GM18508 (cell line): ENCODE data around the gene GPS1.

Experiments used
- ATAC-seq: cut with Tn5 transposase; IDR thresholded peaks from one replicate; pipeline ENCODE4 v1.9.1; 2021; ENCODE audit warnings: moderate number of reproducible peaks; ENCODE audit not compliant: insufficient read depth, unreplicated experiment

GPS1 gene

GRCh38 chr17:82073446-82073845, 21.7 kb downstream of the GPS1 start:
- ATAC-seq: no peak

DNA sequence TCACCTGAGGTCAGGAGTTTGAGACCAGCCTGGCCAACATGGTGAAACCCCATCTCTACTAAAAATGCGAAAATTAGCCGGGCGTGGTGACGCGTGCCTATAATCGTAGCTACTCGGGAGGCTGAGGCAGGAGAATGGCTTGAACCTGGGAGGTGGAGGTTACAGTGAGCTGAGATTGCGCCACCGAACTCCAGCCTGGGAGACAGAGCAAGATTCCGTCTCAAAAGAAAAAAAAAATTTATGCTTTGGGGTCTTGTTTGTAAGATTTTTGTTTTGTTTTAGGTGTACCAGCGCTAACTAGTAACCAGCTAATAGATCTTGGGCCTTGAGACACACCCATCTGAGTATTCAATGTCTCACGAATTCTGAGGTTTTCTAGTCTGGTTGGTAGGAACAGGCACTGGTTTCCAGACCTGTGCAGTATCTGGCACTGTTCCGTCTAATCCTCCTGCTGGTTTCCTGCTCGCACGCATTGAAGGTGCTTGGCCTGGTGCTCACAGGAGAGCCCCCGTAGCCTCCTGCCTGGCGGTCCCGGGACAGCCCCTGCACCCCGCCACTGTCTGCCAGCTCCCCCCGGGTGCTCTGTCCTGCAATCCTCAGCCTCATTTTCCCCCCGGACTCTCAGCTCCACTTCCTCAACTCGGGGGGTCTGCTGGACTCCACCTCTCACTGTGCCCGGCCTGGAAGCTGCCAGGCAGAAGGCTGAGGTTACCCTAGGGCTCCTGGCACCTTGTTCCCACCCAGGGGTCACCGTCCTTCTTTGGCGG, 24.5 kb downstream of the GPS1 start:
- no peak for ATAC-seq

- ATAC-seq: no peak
These were observed 25.3 kb downstream of the GPS1 start for GRCh38 chr17:82076785-82077591.

DNA sequence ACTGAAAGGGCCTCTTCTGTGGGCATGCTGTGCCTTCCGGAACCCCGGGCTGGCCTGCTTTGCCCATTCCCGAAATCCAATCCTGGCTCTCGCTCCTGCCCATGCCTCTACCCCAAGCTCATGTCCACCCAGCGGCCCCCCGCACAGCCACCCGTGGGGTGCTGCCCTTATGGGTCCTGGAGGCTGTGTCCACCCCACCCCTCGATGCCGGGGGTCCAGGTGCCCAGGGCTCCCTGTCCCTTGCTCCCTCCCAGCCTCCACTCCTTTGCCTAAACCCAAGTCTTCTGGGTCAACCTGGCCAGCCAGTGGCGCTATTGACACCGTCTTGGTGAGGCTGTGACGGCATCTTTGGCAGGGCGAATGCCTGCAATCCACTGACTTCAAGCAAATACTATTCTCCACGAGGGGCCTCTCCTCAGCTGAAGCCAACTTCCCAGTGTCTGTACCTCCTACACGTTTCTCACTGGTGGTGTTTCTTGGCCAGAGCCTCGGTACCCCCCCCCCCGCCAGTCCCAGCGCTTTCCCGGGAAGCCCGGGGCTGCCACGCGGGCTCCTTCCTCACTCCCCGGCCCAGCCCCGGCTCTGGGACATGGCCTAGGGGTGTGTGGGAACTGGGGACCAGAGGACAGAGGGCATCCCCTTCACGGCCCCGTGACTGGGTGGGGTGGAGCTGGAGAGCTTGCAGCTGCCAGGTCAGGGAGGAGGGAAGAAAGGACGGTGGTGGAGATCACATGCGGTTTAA, 26.1 kb downstream of the GPS1 start:
- no peak for ATAC-seq

GRCh38 chr17:82078433-82078832, 26.7 kb downstream of the GPS1 start:
- no peak for ATAC-seq

DNA sequence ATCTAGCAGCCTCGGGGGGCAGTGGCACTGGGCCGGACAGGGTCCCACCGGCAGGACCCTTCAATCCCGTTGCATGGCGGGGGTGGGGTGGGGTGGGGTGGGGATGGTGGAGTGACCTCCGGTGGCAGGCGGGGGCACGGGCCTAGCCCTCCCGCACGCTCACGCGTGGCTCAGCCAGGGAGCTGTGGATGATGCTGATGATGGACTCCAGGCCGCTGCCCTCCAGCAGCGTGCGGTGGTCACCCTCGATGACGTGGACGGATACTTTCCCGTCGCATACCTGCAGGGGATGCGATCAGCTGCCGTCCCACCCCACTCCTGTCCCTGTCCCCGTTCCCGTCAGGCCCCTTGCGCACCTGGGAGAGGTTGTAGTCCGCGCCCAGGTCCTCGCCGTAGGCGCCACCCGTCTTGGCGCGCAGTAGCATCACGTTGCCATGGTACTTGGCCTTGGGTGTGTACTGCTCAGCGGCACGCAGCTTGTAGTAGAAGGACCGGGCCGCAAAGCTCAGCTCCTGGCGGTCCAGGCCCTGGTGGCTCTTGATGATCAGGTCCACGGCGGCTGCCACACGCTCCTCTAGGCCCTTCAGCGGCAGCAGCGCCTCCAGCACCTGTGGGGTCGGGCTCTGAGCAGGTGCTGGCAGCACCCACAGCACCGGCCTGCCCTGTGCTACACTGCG, 27.4 kb downstream of the GPS1 start:
- ATAC-seq: no peak

DNA sequence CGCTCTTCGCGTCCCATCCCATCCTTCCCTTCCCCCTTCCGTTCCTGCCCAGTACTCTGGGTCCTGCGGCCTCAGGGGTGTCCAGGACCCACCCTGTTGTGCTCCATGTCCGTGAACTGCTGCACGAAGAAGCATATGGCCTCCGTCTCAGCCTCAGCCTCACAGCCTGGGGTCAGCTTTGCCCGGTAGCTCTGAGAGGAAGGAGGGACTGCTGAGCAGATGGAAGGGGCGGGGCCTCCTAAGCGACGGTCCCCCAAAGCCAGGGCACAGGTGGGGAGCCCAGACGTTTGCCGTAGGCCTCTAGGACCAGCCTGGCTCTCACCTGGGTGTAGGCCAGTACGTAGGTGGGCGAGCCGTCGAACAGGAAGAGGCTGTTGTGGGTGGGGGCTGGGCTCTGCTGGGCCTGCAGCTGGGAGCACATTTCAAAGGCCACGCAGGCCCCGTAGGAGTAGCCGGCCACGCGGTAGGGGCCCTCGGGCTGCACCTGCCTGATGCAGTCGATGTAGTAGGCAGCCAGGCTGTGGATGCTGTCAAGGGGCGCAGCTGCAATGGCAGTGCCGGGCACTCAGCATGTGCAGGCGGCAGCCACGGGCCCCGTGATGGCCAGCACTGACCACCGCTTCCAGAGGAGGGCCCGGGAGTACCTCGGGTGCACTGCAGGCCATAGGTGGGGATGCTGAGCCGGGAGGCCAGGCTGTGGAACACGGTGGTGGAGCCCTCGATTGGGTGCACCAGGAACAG, 28.5 kb downstream of the GPS1 start:
- no peak for ATAC-seq

DNA sequence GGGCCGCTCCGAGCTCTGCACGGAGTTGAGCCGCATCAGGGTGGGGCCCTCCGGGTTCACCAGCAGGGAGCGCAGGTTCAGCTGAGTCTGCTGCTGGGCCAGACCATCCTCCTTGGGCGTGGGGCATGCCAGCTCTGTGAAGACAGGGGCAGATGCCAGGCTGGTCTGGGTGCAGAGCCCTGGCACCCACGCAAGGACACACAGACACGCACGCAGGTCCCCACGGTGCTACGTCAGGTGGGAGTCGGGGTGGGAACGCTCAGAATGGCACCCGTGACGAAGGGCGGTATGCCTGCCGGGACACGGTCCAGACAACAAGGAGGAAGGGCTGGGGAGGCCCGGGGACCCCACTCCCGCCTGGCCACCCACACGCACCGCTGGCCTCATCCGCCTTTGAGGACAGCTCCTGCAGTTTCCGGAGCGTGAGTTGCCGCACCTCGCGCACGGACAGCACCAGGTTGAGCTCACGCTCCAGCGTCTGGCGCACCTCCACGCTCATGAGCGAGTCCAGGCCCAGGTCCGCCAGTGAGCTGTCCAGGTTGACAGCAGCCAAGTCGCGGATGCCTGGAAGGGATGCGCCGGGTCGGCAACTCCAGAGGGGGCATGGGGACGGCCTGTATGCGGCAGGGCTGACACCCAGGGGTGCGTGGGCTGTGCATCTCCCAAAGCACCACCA, 29.2 kb downstream of the GPS1 start:
- ATAC-seq: no peak

- no peak for ATAC-seq
These were observed 29.8 kb downstream of the GPS1 start for GRCh38 chr17:82081546-82081945.

GRCh38 chr17:82081966-82082365, 30.3 kb downstream of the GPS1 start:
- no peak for ATAC-seq

GRCh38 chr17:82082456-82082855, 30.8 kb downstream of the GPS1 start:
- ATAC-seq: no peak

- no peak for ATAC-seq
These were observed 31.3 kb downstream of the GPS1 start for GRCh38 chr17:82083009-82083408.

- ATAC-seq: no peak
These were observed 32.0 kb downstream of the GPS1 start for GRCh38 chr17:82083533-82084359.

DNA sequence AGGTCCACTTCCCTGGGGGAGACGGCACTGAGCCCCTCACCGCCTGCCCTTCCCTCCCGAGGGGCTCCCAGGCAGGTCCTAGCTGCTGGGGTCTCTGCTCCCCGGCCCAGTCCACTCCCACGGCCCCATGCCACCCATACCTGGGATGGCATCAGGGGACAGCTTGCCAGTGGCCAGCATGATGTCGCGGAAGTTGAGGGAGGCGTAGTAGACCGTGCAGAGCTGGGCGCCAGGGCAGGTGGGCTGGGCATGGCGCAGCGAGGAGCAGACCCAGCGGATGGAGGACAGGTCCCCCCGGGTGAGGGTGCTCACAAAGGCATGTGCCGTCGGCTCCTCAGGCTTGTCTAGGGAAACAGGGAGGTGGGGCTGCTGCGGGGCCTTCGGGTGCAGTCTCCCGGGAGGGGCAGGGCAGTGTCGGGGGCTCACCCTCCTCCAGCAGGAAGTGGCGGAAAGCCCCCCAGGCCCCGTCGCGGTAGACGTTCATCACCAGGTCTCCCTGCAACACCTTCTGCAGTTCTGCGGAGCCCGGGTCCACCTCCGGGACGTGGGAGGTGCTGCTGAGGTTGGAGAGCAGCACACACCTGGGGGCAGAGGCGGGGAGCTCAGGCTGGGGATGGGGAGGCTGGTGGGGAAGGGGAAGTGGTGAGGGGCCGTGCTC, 32.8 kb downstream of the GPS1 start:
- ATAC-seq: no peak

DNA sequence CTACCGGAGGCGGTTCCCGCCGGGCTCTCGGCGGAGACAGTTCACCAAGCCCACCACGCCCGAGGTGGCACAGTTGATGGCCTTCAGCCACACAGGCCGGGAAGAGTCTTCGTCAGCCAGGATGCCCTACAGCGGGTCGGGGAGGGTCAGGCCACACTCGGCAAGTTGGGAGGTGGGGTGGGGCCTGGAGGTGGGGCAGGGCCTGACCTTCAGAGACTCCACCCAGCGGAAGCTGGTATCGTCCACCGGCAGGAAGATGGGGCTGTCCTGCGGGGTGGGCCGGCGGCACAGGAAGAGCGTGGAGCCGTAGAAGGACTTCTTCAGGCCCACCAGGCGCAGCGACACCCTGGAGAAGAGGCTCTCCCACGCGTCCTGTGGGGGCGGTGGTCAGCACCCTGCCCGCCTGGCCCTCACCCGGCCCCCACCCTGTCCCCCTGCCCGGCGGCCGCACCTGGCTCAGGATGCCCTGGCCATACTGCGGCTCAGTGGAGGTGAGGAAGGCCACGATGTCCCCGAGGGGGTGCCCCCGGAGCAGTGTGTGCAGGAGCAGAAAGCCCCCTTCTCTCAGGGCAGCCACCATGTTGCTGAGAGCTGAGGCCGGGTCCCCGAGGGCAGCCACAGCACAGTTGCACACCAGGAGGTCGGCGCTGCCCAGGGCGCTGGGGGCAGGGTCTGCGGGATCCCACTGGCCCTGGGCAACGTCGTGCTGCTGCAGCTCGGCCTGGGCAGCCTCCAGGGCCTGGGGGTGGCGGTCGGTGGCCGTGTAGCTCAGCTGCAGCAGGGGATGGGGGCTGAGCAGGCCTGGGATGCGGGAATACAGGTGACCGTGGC, 33.5 kb downstream of the GPS1 start:
- ATAC-seq: no peak

DNA sequence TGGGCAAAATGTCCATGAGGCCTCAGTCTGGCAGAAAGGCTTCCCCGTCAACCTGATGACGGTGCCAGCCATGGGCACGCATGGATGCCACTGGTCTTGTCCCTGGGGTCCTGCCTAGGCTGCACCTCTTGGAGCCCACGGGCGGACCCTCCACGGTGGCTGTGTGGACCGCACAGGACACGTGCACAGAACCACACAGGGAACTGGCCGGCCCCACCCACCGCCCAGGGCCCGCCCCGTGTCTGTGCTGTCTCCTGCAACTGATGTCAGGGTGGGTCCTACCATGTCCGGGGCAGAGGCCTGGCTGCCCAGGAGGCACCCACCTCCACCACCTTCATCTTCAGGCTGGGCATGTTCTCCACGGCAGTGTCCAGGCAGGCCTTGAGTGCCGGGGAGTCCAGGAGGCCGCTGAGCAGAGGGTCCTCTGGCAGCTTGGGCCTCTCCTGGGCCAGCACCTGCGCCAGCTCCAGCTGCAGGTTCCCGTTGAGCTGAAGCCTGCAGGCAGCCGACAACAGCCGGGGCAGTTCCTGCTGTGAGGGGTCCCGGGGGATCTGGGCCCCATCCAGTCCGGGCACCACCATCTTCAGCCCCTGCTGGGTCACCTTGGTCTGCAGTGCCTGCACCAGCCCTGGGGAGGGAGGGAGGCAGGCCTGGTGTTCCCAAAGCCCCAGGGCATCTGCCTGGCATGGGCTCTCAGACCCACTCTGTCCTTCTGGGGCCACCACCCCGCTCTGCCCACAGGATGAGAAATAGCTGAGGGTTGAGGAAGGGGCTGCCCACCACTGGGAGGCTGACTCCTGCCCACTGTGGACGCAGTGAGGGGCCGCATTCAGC, 34.5 kb downstream of the GPS1 start:
- no peak for ATAC-seq
